Activated gamma-delta T cell treated with Interleukin-2 at 50 U/mL for 16 hours (primary cell): ENCODE results near the gene RELN.

Source experiments
- DNase-seq: peaks from one replicate; pipeline ENCODE4 v3.0.0-alpha.2; 2020

RELN gene

DNA sequence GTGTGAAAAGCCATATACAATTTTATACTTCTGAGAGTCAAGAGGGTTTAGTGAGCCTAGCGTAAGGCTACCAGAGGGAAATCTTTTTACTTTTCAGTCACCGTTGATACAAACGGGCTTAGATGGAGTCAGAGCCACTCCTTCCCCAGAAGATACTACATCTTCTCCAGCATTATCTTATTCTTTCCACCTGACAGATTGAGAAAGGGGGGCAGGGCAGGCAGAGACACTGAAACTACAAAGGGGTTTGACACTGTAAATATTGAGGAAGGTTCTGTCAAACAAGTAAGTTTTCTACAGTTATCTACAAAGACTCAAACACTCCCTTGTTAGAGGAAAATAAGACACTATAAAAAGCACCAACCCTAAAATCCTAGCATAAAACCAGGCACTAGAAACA lies 100.0 kb downstream of the RELN start:
- no peak for DNase-seq

DNA sequence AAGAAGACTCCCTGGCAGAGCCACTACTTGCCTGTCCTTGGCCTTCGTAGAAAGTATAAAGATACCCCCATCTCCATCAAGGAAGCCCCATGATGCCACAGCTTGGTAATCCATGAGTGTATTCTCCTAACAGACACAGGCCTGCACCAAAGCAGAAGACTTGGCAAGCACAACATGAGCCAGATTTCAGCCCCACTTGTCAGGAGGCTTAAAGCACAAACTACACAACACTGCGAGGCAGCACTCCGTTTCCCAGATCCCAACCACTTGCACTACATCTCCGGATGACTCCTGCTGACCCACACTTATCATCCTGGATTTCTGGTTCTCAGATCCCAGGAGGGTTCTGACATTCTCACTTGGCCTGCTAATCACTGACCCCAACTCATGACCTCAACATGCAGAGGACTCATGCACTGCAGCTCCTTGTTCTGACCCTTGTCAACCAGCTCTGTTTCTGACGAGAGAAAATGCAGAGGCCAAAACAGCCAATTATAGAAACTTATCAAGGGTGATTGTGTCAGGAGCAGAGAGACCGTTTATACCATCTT lies 100.8 kb downstream of the RELN start:
- DNase-seq = no peak

DNA sequence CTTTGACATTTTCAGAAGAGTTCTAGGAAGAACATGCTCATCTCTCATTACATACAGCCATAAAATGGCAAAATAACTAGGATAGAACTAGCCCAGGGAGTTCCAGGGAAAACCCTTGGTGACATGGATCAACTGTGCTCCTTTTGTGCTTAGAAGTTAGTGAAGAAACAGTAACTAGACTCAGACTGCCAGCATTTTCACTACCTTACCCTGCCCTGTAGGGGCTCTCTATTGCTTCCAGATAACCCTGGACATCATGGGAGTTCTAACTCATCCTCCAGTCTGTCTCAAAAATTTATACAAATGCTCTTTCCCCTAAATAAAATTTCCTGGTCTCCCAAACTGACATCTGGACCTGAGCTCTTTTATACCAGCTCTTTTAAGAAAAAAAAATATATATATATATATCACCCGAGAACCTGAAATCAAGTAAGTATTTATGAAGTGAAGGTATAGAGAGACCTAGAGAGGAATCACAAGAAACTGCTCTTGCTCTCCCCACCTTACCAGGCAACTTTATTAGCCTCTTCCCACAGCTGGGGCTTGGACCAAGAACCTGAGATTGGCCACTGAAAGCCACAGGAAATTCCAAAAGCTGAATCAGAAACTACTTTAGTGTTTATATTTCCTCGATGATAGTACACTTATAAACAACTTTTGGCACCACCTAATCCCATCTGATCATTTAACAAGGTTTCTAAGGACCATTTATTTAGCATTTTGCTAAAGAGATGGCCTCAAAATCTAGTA lies 101.4 kb downstream of the RELN start:
- no peak for DNase-seq

DNA sequence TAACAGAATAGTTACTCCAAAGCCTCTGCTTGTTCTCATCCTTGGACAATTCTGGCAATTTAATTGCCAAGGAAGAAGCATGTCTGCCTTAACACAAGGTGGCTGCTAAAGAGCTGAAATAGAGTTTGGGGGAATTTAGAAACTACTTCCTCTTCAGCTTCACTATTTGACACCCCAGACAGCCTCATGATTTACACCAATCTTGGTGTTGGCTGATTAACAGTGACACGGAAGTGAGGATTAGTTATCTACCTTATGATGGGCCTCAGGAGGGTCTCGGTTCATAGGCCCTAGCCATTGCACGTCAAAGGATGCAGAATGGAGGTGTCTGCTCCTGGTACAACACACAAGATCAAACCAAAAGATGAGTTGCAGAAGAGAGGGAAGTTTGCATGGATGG lies 102.4 kb downstream of the RELN start:
- DNase-seq = no peak

DNA sequence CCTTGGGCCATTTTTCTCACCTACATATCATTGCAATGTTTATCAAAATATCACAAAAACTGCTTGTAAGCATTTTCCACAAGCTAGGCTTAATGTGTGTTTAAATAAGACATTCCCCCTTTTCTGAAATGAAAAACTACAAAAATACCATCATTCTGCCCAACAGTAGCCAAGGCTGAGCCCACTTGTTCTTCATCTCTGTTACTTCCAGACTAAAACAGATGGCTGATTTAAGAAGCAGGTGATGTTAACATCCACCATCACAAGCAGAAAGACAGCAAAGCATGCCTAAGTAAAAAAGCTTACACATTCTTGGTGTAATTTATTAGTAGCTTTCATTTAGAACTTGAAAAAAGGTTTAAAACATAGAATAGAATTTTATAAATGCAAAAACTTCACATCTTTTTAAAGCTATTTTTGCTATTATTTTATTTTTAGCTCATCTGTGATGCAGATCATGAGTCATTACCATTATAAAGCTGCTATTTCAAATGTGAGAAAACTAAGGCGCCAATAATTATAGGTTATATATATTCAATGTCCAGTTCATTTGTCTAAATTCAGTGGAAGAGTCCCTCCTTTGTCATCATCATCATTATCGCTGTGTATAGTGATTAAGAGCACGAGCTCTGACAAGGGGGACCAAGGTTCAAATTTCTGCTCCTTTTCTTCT lies 109.4 kb downstream of the RELN start:
- DNase-seq = no peak

DNA sequence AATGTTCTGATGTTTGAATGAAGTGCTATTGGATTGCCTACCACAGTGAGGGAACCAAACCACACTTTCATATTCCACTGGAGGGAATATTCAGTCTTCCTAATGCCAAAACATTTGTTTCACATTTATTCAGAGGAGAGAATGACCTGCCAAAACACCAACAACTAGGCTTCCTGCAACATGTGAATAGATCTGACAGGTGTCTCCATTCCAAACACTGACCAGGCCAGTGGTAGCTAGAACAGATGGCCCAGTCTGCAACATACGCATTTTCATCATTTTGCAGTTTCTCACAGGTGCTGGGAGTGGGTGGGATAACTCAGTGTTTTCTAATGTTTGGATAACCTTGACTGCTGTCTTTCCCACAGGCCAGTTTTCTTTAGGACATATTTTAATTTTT lies 110.0 kb downstream of the RELN start:
- no peak for DNase-seq

DNA sequence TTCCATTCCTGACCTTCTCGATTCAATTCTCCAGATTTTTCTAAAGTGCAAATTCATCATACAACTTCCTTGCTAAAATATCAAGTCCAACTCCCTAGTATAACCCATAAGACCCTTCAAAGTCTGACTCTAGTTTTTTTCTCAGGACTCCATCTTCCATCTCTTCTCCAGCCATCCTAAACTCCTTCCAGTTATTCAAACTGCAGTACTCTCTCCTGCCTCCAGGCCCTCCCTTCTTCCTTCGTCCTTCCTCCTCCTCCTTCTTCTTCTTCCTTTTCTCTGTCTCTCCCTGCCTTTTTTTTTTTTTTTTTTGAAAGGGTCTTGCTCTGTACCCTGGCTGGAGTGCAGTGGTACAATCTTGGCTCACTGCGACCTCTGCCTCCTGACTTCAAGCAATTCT lies 111.9 kb downstream of the RELN start:
- no peak for DNase-seq

GRCh38 chr7:103875718-103876117 lies 113.7 kb downstream of the RELN start:
- no peak for DNase-seq

- DNase-seq = no peak
Measured at GRCh38 chr7:103871473-103871872, 118.0 kb downstream of the RELN start.

DNA sequence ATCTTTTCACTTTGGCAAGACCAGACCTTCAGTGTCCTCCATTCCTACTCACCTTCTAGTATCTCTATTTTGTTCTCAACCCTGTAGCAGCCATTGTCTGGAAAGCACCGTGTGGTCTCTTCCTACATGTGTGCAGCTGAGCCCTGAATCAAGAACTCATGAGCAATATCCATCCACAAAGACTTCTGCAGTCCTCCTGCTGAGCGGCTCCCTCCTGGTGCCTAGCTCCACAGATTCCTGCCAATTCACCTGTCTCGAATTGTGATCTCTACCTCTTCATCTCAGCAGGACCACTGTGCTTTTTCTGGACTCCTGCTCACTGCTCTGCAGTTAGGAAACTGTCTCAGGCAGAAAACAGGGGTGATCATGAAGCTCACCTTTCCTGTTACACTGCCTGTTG lies 118.8 kb downstream of the RELN start:
- DNase-seq = no peak

- DNase-seq = no peak
Measured at GRCh38 chr7:103867874-103868273, 121.6 kb downstream of the RELN start.

DNA sequence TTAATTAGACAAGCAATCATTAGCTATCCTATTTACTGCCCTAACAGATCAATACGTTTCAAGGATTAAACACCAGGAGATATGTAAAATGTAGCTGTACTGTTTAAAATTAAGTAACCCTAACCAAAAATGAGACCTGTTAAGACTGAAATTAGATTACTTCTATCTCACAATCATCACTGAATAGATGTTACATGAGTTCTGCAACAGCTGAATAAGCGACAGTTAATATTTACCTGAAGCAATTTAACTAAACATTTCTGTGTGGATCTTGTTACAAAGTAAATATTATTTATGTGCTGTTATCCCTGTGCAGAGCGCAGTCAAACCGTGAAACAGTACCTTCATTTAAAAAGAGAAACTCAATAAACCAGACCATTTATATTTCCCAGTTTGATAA lies 122.5 kb downstream of the RELN start:
- DNase-seq = no peak

DNA sequence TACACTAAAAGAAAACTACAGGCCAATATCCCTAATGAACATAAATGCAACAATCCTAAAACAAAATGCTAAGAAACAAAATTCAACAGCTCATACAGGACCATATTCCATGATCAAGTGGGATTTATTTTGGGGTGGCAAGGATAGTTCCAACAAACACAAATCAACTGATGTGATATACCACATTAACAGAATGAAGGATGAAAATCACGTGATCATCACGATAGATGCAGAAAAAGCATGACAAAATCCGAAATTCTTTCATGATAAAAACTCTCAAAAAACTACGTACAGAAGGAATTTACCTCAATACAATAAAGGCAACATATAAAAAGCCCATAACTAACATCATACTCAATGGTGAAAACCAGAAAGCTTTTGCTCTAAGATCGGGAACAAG lies 124.0 kb downstream of the RELN start:
- DNase-seq = no peak

GRCh38 chr7:103862302-103863035 lies 127.0 kb downstream of the RELN start:
- no peak for DNase-seq

DNA sequence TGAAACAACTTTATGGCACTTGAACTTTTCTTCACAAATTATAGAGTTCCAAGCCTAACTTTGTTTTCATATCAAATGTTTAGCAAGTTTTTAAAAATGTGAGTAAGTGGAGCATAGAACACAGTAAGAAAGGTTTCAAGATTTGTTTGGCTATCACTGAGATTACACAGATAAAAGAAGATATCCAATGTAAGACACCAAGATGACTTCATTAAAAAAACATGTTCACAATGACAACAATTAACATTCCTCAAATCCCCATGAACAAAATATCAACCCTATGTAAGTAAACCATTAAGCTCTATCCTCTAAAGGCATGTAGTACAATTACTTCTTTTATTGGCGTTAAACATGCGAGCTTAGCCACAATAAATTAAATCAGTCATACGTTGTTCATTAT lies 129.7 kb downstream of the RELN start:
- DNase-seq = no peak

GRCh38 chr7:103857435-103857834 lies 132.0 kb downstream of the RELN start:
- no peak for DNase-seq

GRCh38 chr7:103856929-103857328 lies 132.5 kb downstream of the RELN start:
- no peak for DNase-seq

DNA sequence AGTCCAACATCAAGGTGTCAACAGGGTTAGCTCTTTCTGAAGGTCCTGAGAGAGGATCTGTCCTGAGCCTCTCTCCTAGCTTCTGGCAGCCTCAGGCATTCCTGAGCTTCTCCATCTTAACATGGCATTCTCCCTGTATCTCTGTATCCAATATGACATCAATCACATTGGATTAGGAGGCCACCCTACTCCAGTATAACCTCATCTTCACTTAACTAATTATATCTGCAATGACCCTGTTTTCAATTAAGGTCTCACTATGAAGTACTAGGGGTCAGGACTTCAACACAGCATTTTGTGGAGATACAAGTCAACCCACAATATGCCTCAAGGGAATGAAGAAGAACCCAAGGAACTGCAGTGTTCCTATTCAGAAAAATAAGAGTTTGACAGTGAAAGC lies 133.8 kb downstream of the RELN start:
- no peak for DNase-seq

DNA sequence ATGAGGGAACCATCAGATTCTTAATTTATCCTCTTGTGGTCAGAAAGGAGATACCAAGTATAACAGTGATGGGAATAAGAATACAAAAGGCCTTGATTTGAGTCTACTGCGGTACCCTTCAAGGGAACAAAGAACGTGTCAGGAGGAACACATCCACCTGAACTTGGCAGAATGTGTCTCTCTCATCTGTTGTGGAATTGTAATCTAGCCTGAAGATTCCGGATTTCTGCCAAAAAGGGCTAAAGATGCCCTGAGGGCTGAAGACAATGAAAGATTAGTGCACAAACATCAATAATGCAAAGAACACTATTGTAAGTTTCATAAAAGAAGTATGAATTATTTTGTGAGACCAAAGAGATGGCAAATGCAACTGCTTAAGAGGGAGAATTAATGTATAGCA lies 134.8 kb downstream of the RELN start:
- no peak for DNase-seq

GRCh38 chr7:103851357-103851756 lies 138.1 kb downstream of the RELN start:
- no peak for DNase-seq

GRCh38 chr7:103843689-103844480 lies 145.6 kb downstream of the RELN start:
- no peak for DNase-seq

DNA sequence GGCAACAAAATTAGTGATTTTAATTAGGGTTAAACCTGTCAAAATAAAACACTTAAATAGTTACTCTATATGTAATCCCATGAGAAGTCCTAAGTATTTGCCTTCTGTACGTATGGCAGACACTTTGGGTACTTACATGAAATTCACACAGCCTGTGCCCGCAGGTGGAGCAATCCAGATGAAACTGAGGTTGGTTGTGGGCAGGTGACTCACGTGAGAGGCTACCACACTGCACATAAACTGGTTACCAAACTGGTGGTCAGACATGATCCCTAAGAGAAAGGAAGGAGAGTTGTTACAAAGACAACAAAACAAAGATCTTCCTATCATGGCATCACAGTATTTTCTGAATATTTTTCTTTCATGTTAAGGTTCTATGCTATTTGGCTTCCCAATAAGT lies 156.1 kb downstream of the RELN start:
- DNase-seq = no peak

DNA sequence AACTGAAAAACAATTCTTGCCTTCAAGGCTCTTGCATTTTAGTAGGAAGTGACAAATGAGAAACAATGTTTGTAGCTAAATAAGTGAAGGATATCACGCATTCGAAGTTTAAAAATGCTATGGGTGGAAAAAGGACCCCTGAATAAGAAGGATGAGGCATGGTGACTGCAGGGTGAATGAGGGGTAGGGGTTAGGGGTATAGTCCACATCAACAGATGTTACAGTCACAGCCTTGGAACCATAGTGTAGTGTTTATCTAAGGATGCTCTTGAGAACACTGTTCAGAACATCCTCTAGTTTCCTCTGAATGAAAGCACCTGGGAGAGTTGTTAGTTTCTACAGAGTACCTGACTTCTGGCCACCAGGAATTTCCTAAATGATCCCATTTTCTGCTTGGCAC lies 157.0 kb downstream of the RELN start:
- no peak for DNase-seq
